Cardiac muscle cell (in vitro differentiated cells and primary cell): ENCODE measurements around the gene VAV3. TPM values are rescaled to one million over a fixed set of nuclear protein-coding genes. Genes with fewer than 3 reads are reported as not detected.

Experiments
- DNase-seq, 2 donors: peaks; one replicate each; pipeline versions ENCODE4 v3.0.0 to v3.0.0-alpha.2; 2010 to 2017; ENCODE audit warnings: low read depth in 1 of 2, low spot score in 1 of 2
- H3K27ac ChIP-seq: fragments of 200-600 bp; sonication (generic); 2 replicates; pipeline ENCODE4 v1.5.1; 2016
- H3K27me3 ChIP-seq: fragments of 200-600 bp; sonication (generic); 2 replicates; pipeline ENCODE4 v1.6.0; 2016; ENCODE audit warnings: control low read depth
- H3K36me3 ChIP-seq: fragments of 200-600 bp; sonication (generic); 2 replicates; pipeline ENCODE4 v1.5.1; 2016; ENCODE audit warnings: control low read depth
- H3K4me1 ChIP-seq: fragments of 200-600 bp; sonication (generic); 2 replicates; pipeline ENCODE4 v1.8.1; 2017; ENCODE audit warnings: low read depth, mild to moderate bottlenecking, mixed run types
- H3K4me3 ChIP-seq: fragments of 200-600 bp; sonication (generic); 2 replicates; pipeline ENCODE4 v1.5.1; 2016; ENCODE audit warnings: mild to moderate bottlenecking
- H3K9me3 ChIP-seq: fragments of 200-600 bp; sonication (generic); 2 replicates; pipeline ENCODE4 v1.5.1; 2017; ENCODE audit warnings: low read depth, mild to moderate bottlenecking, control low read depth
- polyA plus RNA-seq: library from polyadenylated mRNA; unstranded; fragments of >200 nt; fragmentation: Nextera tagmentation; extraction: Ambion mirVana; gene quantifications from 2 replicates; pipeline ENCODE4 v1.2.1, GENCODE V29; 2016
- total RNA-seq: library from RNA; depleted of rRNA; stranded (reverse); fragments of >200 nt; gene quantifications from 2 replicates; pipeline ENCODE4 v1.2.3, GENCODE V29; 2016
- TF ChIP-seq, protein P1 (sequence below): IDR thresholded peaks from 2 replicates; pipeline ENCODE4 v1.5.1; 2012; ENCODE audit warnings: low read depth, mild to moderate bottlenecking, low read length

Gene VAV3
- total and polyA plus RNA-seq, 2 experiments from 2014 or later = 0.33 to 0.86 TPM

- peak in 1 of 2 donors; percentile 29 for DNase-seq
- Histone ChIP-seq H3K27me3 (no peaks in the 10 kb centered on the region), H3K36me3 (no peaks in the 10 kb centered on the region), H3K4me1 (no peaks in the 10 kb centered on the region), H3K4me3 (no peak overlapping the region), H3K27ac (no peak overlapping the region), H3K9me3 (no peaks in the 10 kb centered on the region)
- TF ChIP-seq, protein P1, sequence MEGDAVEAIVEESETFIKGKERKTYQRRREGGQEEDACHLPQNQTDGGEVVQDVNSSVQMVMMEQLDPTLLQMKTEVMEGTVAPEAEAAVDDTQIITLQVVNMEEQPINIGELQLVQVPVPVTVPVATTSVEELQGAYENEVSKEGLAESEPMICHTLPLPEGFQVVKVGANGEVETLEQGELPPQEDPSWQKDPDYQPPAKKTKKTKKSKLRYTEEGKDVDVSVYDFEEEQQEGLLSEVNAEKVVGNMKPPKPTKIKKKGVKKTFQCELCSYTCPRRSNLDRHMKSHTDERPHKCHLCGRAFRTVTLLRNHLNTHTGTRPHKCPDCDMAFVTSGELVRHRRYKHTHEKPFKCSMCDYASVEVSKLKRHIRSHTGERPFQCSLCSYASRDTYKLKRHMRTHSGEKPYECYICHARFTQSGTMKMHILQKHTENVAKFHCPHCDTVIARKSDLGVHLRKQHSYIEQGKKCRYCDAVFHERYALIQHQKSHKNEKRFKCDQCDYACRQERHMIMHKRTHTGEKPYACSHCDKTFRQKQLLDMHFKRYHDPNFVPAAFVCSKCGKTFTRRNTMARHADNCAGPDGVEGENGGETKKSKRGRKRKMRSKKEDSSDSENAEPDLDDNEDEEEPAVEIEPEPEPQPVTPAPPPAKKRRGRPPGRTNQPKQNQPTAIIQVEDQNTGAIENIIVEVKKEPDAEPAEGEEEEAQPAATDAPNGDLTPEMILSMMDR = no peak
Measured at GRCh38 chr1:107993920-107994319, 28.9 kb upstream of the VAV3 start.

DNA sequence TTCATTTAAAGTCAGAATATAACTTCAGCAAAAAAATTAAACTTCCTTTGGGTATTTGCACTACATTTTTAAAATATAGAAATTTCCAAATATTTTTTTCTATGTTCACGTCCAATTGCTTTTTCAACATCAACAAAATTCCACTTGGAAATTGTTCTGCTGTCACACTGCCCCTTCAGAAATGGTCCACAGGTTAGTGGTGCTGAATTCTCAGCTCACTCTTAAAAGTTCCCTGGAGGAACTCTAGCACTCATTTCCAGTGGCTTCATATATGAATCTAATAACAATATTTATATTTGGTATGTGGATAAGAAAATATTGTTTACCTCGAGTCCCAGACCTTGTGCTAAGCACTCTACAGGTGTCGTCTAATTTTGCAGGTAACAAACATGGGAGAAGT is 27.4 kb upstream of the VAV3 start:
- no peaks in the 10 kb centered on the region for H3K4me1 ChIP-seq

DNA sequence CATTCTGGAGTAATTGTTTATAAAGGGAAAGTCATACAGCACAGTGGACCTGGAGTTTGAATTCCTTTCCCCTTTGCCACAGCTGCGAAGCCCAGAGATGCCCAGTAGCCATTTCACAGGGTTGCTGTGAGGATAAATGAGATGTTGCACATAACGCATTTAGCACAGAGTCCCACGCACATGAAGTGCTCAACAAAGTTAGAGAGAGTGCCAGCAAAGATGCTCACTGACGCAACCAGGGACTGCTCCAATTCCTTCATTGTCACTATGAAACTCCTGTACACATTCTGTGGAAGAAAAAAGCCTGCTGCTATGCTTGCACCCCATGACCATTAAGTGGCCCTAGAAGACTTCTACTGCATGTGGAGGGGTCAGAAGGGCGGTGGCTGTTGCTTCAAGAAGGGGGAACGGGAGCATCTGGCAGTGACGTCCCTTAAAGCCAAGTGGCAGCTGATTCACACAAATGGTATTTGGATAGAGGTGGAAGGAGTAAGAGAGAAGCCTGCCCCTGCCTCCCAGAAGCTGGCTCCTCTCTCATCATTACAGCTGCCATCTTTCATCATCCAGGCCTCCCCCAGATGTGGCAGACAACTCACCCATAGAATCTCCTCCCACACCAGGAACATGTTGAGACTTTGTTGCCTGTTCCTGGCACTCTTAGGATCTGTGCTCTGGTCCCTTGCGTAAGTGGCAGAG is 26.5 kb upstream of the VAV3 start:
- peak in 1 of 2 donors; percentile 81 for DNase-seq
- H3K9me3 ChIP-seq = no peaks in the 10 kb centered on the region
- no peak overlapping the region for H3K4me3 ChIP-seq
- H3K27ac ChIP-seq = no peak overlapping the region
- H3K4me1 ChIP-seq = no peaks in the 10 kb centered on the region
- H3K27me3 ChIP-seq = no peaks in the 10 kb centered on the region
- TF ChIP-seq, protein P1 = no peak
- no peaks in the 10 kb centered on the region for H3K36me3 ChIP-seq

More for the DNA sequence above, 27.4 kb upstream of the VAV3 start:
- Histone ChIP-seq H3K27me3 (no peaks in the 10 kb centered on the region), H3K9me3 (no peaks in the 10 kb centered on the region), H3K27ac (no peak overlapping the region), H3K4me3 (no peak overlapping the region), H3K36me3 (no peaks in the 10 kb centered on the region)
- TF ChIP-seq, protein P1 = no peak
- peak; percentile 8 to 12 for DNase-seq

DNA sequence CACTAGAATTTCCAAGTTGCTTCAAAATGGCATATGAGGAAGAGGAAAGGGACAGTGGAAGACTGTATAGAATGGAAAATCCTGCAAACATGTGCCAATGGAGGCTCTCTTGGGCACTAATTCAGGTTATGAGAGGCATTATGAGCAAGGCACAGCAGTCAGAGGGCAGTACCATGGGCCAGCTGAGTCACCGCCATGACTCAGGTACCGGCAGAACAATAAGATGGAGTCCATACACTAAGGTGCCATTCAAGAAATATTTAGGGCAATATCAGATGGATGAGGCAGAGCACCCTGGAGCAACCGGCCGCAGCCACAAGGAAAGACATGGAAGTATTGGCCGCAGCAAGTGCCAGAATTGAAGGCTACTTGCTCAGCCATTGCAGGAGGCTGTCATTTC is 25.6 kb upstream of the VAV3 start:
- H3K4me1 ChIP-seq = no peaks in the 10 kb centered on the region
- H3K9me3 ChIP-seq = no peaks in the 10 kb centered on the region
- TF ChIP-seq, protein P1 = no peak
- H3K36me3 ChIP-seq = no peaks in the 10 kb centered on the region
- no peak overlapping the region for H3K4me3 ChIP-seq
- H3K27me3 ChIP-seq = no peaks in the 10 kb centered on the region
- DNase-seq = no peak
- no peak overlapping the region for H3K27ac ChIP-seq

- H3K9me3 ChIP-seq = no peaks in the 10 kb centered on the region
- no peaks in the 10 kb centered on the region for H3K4me1 ChIP-seq
- H3K27ac ChIP-seq = no peak overlapping the region
- H3K36me3 ChIP-seq = no peaks in the 10 kb centered on the region
- no peaks in the 10 kb centered on the region for H3K27me3 ChIP-seq
- TF ChIP-seq, protein P1 = no peak
- no peak for DNase-seq
- H3K4me3 ChIP-seq = no peak overlapping the region
Measured at GRCh38 chr1:107981277-107981676, 16.3 kb upstream of the VAV3 start.
